Trophoblast cell (in vitro differentiated cells and primary cell): Measurements from ENCODE around the gene RAPGEF2.

Experiments used
- DNase-seq, 2 donors: peaks; one replicate each; pipeline ENCODE4 v3.0.0-alpha.2; 2016
- H2AFZ ChIP-seq: 2 replicates; pipeline ENCODE4 v1.6.1; 2013; ENCODE audit warnings: low read length, moderate library complexity, mild to moderate bottlenecking; ENCODE audit not compliant: insufficient read depth, poor library complexity
- H2AK5ac ChIP-seq: 2 replicates; pipeline ENCODE4 v1.6.1; 2013; ENCODE audit warnings: mild to moderate bottlenecking, low read length
- H2BK120ac ChIP-seq: 2 replicates; pipeline ENCODE4 v1.6.1; 2013; ENCODE audit warnings: low read length, mild to moderate bottlenecking, moderate library complexity; ENCODE audit not compliant: insufficient read depth, poor library complexity
- H2BK12ac ChIP-seq: 2 replicates; pipeline ENCODE4 v1.6.1; 2013; ENCODE audit warnings: mild to moderate bottlenecking, low read length, moderate library complexity
- H2BK5ac ChIP-seq: 2 replicates; pipeline ENCODE4 v1.6.1; 2013; ENCODE audit warnings: low read length, low read depth, moderate library complexity, mild to moderate bottlenecking; ENCODE audit not compliant: poor library complexity
- H3K14ac ChIP-seq: 2 replicates; pipeline ENCODE4 v1.6.1; 2013; ENCODE audit warnings: mild to moderate bottlenecking, low read length
- H3K18ac ChIP-seq: 2 replicates; pipeline ENCODE4 v1.6.1; 2013; ENCODE audit warnings: mild to moderate bottlenecking, low read length
- H3K23ac ChIP-seq: 2 replicates; pipeline ENCODE4 v1.6.1; 2013; ENCODE audit warnings: low read length
- H3K27ac ChIP-seq: 2 replicates; pipeline ENCODE4 v1.5.1; 2013; ENCODE audit warnings: low read depth, mild to moderate bottlenecking, inconsistent platforms, low read length, moderate library complexity
- H3K27me3 ChIP-seq: 2 replicates; pipeline ENCODE4 v1.6.1; 2013; ENCODE audit warnings: inconsistent platforms, mild to moderate bottlenecking, low read length, moderate library complexity; ENCODE audit not compliant: insufficient read depth
- H3K36me3 ChIP-seq, 2 experiments: 1 replicate in 1 of 2; 2 replicates in 1 of 2; pipeline ENCODE4 v1.6.1; 2013; ENCODE audit warnings: low read length in 2 of 2, mild to moderate bottlenecking in 2 of 2, moderate library complexity in 1 of 2; ENCODE audit not compliant: insufficient read depth in 2 of 2, control insufficient read depth in 1 of 2
- H3K4ac ChIP-seq: 2 replicates; pipeline ENCODE4 v1.6.1; 2013; ENCODE audit warnings: low read depth, mild to moderate bottlenecking, low read length, moderate library complexity
- H3K4me1 ChIP-seq, 2 experiments: 1 replicate in 1 of 2; 2 replicates in 1 of 2; pipeline ENCODE4 v1.6.1; 2013; ENCODE audit warnings: low read length in 2 of 2, mild to moderate bottlenecking in 2 of 2, moderate library complexity in 1 of 2; ENCODE audit not compliant: insufficient read depth in 2 of 2, control insufficient read depth in 1 of 2
- H3K4me2 ChIP-seq: 2 replicates; pipeline ENCODE4 v1.6.1; 2013; ENCODE audit warnings: inconsistent platforms, mild to moderate bottlenecking, low read length, moderate library complexity
- H3K4me3 ChIP-seq: 2 replicates; pipeline ENCODE4 v1.5.1; 2013; ENCODE audit warnings: mild to moderate bottlenecking, low read depth, low read length, inconsistent platforms
- H3K79me1 ChIP-seq: one replicate; pipeline ENCODE4 v1.6.1; 2013; ENCODE audit warnings: low read length
- H3K79me2 ChIP-seq: 2 replicates; pipeline ENCODE4 v1.6.1; 2013; ENCODE audit warnings: low read length, mild to moderate bottlenecking; ENCODE audit not compliant: control insufficient read depth, insufficient read depth, poor library complexity
- H3K9ac ChIP-seq: 2 replicates; pipeline ENCODE4 v1.6.1; 2013; ENCODE audit warnings: mild to moderate bottlenecking, low read length
- H3K9me3 ChIP-seq: 2 replicates; pipeline ENCODE4 v1.6.1; 2013; ENCODE audit warnings: low read depth, mild to moderate bottlenecking, control low read depth, inconsistent platforms, low read length; ENCODE audit not compliant: insufficient read depth
- H4K12ac ChIP-seq: 2 replicates; pipeline ENCODE4 v1.6.1; 2013; ENCODE audit warnings: low read depth, mild to moderate bottlenecking, low read length, moderate library complexity
- H4K8ac ChIP-seq: 2 replicates; pipeline ENCODE4 v1.6.1; 2013; ENCODE audit warnings: low read depth, mild to moderate bottlenecking, low read length, moderate library complexity
- H4K91ac ChIP-seq: one replicate; pipeline ENCODE4 v1.6.1; 2013; ENCODE audit warnings: low read depth, mild to moderate bottlenecking, low read length, moderate library complexity
- WGBS: extraction: QIAGEN DNeasy Blood & Tissue Kit; methylation state at CpG from one replicate; pipeline ENCODE4 v1.1.7; 2013; ENCODE audit warnings: missing lambda C conversion rate; ENCODE audit not compliant: insufficient read length, insufficient coverage; ENCODE audit errors: extremely low coverage; 5-methylcytosine and 5-hydroxymethylcytosine counted together

RAPGEF2 gene

DNA sequence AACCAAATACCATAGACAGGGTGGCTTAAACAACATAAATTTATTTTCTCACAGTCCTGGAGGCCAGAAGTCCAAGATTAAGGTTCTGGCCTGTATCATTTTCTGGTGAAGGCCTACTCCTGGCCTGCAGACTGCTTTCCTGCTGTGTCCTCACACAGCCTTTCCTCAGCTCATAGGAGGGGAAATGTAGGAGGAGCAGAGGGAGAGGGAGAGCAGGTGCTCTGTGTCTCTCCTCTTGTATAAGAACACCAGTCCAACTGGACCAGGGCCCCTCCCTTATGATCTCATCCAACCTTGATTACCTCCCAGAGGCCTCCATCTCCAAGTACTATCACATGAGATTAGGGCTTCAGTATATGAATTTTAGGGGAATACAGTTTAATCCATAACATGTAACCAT is 34.3 kb downstream of the RAPGEF2 start:
- Histone ChIP-seq H3K4me1 (peaks cover 0 to 3% of the 10 kb centered on the region in 2 experiments), H3K9me3 (no peaks in the 10 kb centered on the region)

GRCh38 chr4:159138436-159138835 is 35.6 kb downstream of the RAPGEF2 start:
- H2BK5ac ChIP-seq: no peak overlapping the region
- no peak overlapping the region for H4K12ac ChIP-seq
- no peak overlapping the region for H4K8ac ChIP-seq
- H3K4me2 ChIP-seq: no peak overlapping the region
- H3K27ac ChIP-seq: no peak overlapping the region
- no peak overlapping the region for H3K14ac ChIP-seq
- no peak overlapping the region for H3K23ac ChIP-seq
- H3K36me3 ChIP-seq: no peaks in the 10 kb centered on the region
- H3K27me3 ChIP-seq: no peaks in the 10 kb centered on the region
- H3K4me3 ChIP-seq: no peak overlapping the region
- no peak overlapping the region for H2AK5ac ChIP-seq
- no peak overlapping the region for H2AFZ ChIP-seq
- DNase-seq: no peak
- H3K79me2 ChIP-seq: no peaks in the 10 kb centered on the region
- H2BK12ac ChIP-seq: no peak overlapping the region
- H4K91ac ChIP-seq: no peak overlapping the region
- H3K79me1 ChIP-seq: no peaks in the 10 kb centered on the region
- no peak overlapping the region for H3K18ac ChIP-seq
- H3K9ac ChIP-seq: no peak overlapping the region
- H2BK120ac ChIP-seq: no peak overlapping the region
- no peaks in the 10 kb centered on the region for H3K9me3 ChIP-seq
- H3K4me1 ChIP-seq: peaks cover 2 to 3% of the 10 kb centered on the region in 2 experiments
- H3K4ac ChIP-seq: no peak overlapping the region

More for the DNA sequence above, 34.3 kb downstream of the RAPGEF2 start:
- H4K12ac ChIP-seq: no peak overlapping the region
- H2BK12ac ChIP-seq: no peak overlapping the region
- no peak overlapping the region for H3K23ac ChIP-seq
- no peak overlapping the region for H2BK5ac ChIP-seq
- H3K79me2 ChIP-seq: no peaks in the 10 kb centered on the region
- no peak overlapping the region for H4K91ac ChIP-seq
- no peak overlapping the region for H2AFZ ChIP-seq
- H3K9ac ChIP-seq: no peak overlapping the region
- H4K8ac ChIP-seq: no peak overlapping the region
- H3K79me1 ChIP-seq: no peaks in the 10 kb centered on the region
- no peak overlapping the region for H3K27ac ChIP-seq
- peak overlapping the region; percentile 16 for H3K4ac ChIP-seq
- DNase-seq: no peak
- no peak overlapping the region for H2AK5ac ChIP-seq
- no peak overlapping the region for H3K14ac ChIP-seq
- H3K4me2 ChIP-seq: no peak overlapping the region
- H2BK120ac ChIP-seq: no peak overlapping the region
- no peak overlapping the region for H3K18ac ChIP-seq
- H3K36me3 ChIP-seq: no peaks in the 10 kb centered on the region
- no peak overlapping the region for H3K4me3 ChIP-seq
- no peaks in the 10 kb centered on the region for H3K27me3 ChIP-seq

DNA sequence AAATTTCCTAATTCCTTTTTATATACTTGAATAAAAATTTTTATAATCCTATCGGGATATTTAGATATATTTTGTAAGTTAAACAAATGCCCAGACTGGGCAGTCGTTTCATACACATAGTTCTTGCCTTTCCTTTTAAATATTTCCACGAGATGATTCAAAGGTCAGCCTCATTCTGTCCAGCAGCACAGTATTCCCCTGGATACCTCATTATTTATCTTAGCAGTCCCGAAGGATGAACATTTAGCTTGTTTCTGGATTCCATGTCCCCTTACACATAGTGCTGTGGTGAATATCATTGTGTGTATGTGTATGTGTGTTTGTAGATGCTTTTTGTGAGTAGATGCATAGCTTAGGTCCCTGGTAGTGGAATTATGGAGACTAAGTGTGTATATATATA is 38.3 kb downstream of the RAPGEF2 start:
- Histone ChIP-seq H3K9me3 (no peaks in the 10 kb centered on the region), H3K4me1 (peaks cover 2 to 3% of the 10 kb centered on the region in 2 experiments), H3K14ac (no peak overlapping the region), H3K27ac (no peak overlapping the region), H3K27me3 (no peaks in the 10 kb centered on the region), H3K4me3 (no peak overlapping the region), H3K23ac (no peak overlapping the region), H2AK5ac (no peak overlapping the region), H2BK5ac (no peak overlapping the region), H4K91ac (no peak overlapping the region), H2AFZ (no peak overlapping the region), H3K9ac (no peak overlapping the region), H3K36me3 (no peaks in the 10 kb centered on the region), H2BK12ac (no peak overlapping the region), H3K18ac (no peak overlapping the region), H3K4ac (no peak overlapping the region), H3K4me2 (no peak overlapping the region), H4K12ac (no peak overlapping the region), H4K8ac (no peak overlapping the region), H2BK120ac (no peak overlapping the region), H3K79me1 (no peaks in the 10 kb centered on the region), H3K79me2 (no peaks in the 10 kb centered on the region)
- no CpG with 5 or more reads among the region's 4 CpGs for WGBS
- no peak for DNase-seq

DNA sequence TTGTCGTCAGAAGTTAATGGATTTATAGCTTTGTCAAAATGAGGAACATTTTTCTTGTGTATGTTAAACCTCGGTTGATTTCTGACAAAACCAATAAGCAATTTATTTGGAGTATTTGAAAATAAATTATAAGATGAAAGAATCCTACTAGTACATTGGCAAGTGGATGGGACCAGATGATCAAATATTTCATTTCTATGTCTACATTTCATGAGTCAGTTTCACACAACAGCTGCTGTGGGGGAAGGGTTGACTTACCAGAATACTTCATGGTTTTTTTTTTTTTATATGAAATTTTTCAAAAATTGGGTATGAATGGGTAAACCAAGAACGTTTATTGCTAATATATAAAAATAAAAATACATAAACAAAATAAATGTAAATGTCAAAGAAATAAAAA is 39.4 kb downstream of the RAPGEF2 start:
- H2AFZ ChIP-seq: no peak overlapping the region
- no peak overlapping the region for H3K4me2 ChIP-seq
- H3K9me3 ChIP-seq: no peaks in the 10 kb centered on the region
- H2BK5ac ChIP-seq: no peak overlapping the region
- no peak for DNase-seq
- no peak overlapping the region for H3K14ac ChIP-seq
- H4K12ac ChIP-seq: no peak overlapping the region
- no CpG with 5 or more reads among the region's 3 CpGs for WGBS
- no peak overlapping the region for H3K4ac ChIP-seq
- H3K36me3 ChIP-seq: no peaks in the 10 kb centered on the region
- no peak overlapping the region for H3K18ac ChIP-seq
- no peak overlapping the region for H3K27ac ChIP-seq
- no peak overlapping the region for H2AK5ac ChIP-seq
- H4K8ac ChIP-seq: no peak overlapping the region
- H3K23ac ChIP-seq: no peak overlapping the region
- no peaks in the 10 kb centered on the region for H3K27me3 ChIP-seq
- H3K79me2 ChIP-seq: no peaks in the 10 kb centered on the region
- H3K79me1 ChIP-seq: no peaks in the 10 kb centered on the region
- no peak overlapping the region for H3K9ac ChIP-seq
- no peak overlapping the region for H3K4me3 ChIP-seq
- no peak overlapping the region for H4K91ac ChIP-seq
- H2BK12ac ChIP-seq: no peak overlapping the region
- peaks cover 2 to 3% of the 10 kb centered on the region in 2 experiments for H3K4me1 ChIP-seq
- no peak overlapping the region for H2BK120ac ChIP-seq
